H1 (cell line): ENCODE data around the gene NEGR1. TPM values are rescaled to one million over a fixed set of nuclear protein-coding genes. Genes with fewer than 3 reads are reported as not detected.

Source experiments
- ASH2L ChIP-seq: fragments of 200-600, 300-600 bp; sonication (generic); IDR thresholded peaks from one replicate; pipeline ENCODE4 v1.7.1; 2017; ENCODE audit warnings: low read length
- CBX8 ChIP-seq: fragments of 300-800, 300-1000 bp; sonication (generic); IDR thresholded peaks from 2 replicates; pipeline ENCODE4 v1.7.1; 2016; ENCODE audit warnings: low read depth, low read length, borderline replicate concordance
- polyA plus RNA-seq, 7 experiments: library from polyadenylated mRNA; depleted of rRNA in 3 of 7; stranded (reverse) in 5 of 7; unstranded in 2 of 7; fragments of >200 nt in 5 of 7; fragments of 200-250 nt in 2 of 7; gene quantifications; 1 replicate in 5 of 7; 2 replicates in 1 of 7; 4 replicates in 1 of 7; pipeline versions ENCODE4 v1.2.1 to v1.2.3, GENCODE V29; 2011 to 2013; ENCODE audit warnings: missing spikeins in 2 of 7, mixed read lengths in 2 of 7
- total RNA-seq: library from RNA; stranded (reverse); fragmentation: NEBNext Ultra II Directional; extraction: Animal tissue kit (Norgen Biotek cat#: 25700); gene quantifications from 2 replicates; pipeline ENCODE4 v1.2.1, GENCODE V29; 2021

NEGR1 gene
- total and polyA plus RNA-seq, 2 of the 8 experiments (the other 6 are each of a cell fraction or from before 2014, with no cell fraction given) = 0.71 to 1.3 TPM

DNA sequence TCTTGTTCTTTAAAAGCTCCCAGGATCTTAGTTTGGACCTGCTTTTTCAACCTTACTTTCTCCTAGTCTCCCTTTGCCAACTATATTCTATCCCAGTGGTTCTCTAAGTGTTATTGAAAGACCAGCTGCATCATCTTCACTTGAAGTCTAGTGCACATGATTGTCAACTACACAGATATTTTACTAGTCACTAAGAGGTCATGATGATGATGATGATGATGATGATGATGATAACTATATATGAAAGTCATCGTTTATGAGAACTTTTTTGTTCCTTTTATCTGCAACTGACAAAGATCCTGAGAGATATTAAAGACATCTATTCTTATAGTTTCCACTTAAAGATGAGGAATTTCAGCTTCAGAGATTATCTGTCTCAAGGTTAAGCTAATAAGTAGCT, 722.5 kb downstream of the NEGR1 start (continued):
- TF ChIP-seq CBX8 (no peak), ASH2L (no peak)
